Progenitor cell of endocrine pancreas (in vitro differentiated cells): ENCODE data around the gene SDSL. TPM values are rescaled to one million over a fixed set of nuclear protein-coding genes. Genes with fewer than 3 reads are reported as not detected.

ENCODE experiments used
- DNase-seq: peaks from one replicate; pipeline ENCODE4 v3.0.0; 2021; ENCODE audit warnings: low spot score; ENCODE audit not compliant: unreplicated experiment
- H3K27ac Mint-ChIP-seq: 2 replicates; pipeline ENCODE4 v1.8.0; 2021; ENCODE audit warnings: mild to moderate bottlenecking, moderate library complexity, mixed read lengths
- H3K27me3 Mint-ChIP-seq: 2 replicates; pipeline ENCODE4 v1.8.0; 2021; ENCODE audit warnings: mixed read lengths
- H3K36me3 Mint-ChIP-seq: 2 replicates; pipeline ENCODE4 v1.8.0; 2022; ENCODE audit warnings: mixed read lengths; ENCODE audit not compliant: insufficient read depth
- H3K4me1 Mint-ChIP-seq: 2 replicates; pipeline ENCODE4 v1.8.0; 2021; ENCODE audit warnings: low read depth, mixed read lengths
- H3K4me3 Mint-ChIP-seq: 2 replicates; pipeline ENCODE4 v1.8.0; 2021; ENCODE audit warnings: low read depth, mild to moderate bottlenecking, moderate library complexity, mixed read lengths
- H3K9me3 Mint-ChIP-seq: 2 replicates; pipeline ENCODE4 v1.8.0; 2021; ENCODE audit warnings: low read depth, mixed read lengths
- total RNA-seq: library from RNA; stranded (reverse); gene quantifications from 2 replicates; pipeline ENCODE4 v1.2.1, GENCODE V29; 2021
- TF ChIP-seq, protein P1 (sequence below): fragments of 200-600 bp; sonication (generic); IDR thresholded peaks from one replicate; pipeline ENCODE4 v1.5.0; 2021; ENCODE audit warnings: antibody characterized with exemption, mild to moderate bottlenecking; ENCODE audit not compliant: unreplicated experiment

SDSL gene
- total RNA-seq, 1 donor from 2014 or later = 17.2 TPM

DNA sequence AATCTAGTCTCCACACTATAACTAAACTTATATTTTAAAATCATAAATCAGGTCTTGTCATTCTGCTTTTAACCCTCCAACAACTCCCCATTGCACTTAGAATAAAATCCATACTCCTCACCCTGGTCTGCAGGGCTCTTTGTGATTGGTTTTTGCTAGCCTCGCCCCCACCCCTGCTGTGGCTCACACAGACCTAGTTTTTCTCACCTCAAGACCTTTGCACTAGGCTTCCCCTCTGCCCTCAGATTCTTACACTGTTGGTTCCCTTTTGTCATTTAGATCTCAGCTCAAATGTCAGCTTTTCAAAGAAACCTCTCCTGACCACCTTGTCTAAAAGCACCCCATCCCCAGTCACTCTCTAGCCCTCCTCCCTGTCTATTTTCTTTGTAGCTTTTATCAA lies 60.2 kb downstream of the SDSL start:
- no peak overlapping the region for H3K27ac Mint-ChIP-seq

DNA sequence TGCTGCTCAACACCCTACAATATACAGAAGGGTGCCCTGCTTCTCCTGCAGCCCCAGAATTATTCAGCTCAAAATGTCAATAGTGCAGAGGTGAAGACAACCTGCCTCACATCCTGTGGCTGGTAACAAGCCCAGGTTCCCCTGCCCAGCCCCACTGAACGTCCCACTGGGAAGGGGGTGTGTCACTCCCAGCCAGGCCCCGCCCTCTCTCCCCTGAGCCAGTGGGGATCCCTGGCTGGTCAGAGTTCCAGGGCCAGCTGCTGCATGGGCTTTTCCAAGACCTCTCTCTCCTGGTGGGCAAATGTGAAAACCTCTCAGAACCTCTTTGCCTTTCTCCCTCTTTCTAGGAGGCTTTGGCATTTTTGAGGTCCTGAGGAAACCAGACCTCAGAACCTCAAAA lies 63.1 kb downstream of the SDSL start:
- Mint-ChIP-seq H3K36me3 (no peaks in the 10 kb centered on the region), H3K27me3 (peaks cover 100% of the 10 kb centered on the region), H3K27ac (no peak overlapping the region), H3K4me3 (no peak overlapping the region), H3K9me3 (no peaks in the 10 kb centered on the region), H3K4me1 (no peaks in the 10 kb centered on the region)
- TF ChIP-seq, protein P1, sequence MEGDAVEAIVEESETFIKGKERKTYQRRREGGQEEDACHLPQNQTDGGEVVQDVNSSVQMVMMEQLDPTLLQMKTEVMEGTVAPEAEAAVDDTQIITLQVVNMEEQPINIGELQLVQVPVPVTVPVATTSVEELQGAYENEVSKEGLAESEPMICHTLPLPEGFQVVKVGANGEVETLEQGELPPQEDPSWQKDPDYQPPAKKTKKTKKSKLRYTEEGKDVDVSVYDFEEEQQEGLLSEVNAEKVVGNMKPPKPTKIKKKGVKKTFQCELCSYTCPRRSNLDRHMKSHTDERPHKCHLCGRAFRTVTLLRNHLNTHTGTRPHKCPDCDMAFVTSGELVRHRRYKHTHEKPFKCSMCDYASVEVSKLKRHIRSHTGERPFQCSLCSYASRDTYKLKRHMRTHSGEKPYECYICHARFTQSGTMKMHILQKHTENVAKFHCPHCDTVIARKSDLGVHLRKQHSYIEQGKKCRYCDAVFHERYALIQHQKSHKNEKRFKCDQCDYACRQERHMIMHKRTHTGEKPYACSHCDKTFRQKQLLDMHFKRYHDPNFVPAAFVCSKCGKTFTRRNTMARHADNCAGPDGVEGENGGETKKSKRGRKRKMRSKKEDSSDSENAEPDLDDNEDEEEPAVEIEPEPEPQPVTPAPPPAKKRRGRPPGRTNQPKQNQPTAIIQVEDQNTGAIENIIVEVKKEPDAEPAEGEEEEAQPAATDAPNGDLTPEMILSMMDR = no peak
- DNase-seq = no peak

More for the DNA sequence above, 60.2 kb downstream of the SDSL start:
- H3K27me3 Mint-ChIP-seq = peaks cover 99% of the 10 kb centered on the region
- DNase-seq = no peak
- H3K9me3 Mint-ChIP-seq = no peaks in the 10 kb centered on the region
- H3K36me3 Mint-ChIP-seq = no peaks in the 10 kb centered on the region
- H3K4me3 Mint-ChIP-seq = no peak overlapping the region
- no peaks in the 10 kb centered on the region for H3K4me1 Mint-ChIP-seq
- TF ChIP-seq, protein P1 = no peak

DNA sequence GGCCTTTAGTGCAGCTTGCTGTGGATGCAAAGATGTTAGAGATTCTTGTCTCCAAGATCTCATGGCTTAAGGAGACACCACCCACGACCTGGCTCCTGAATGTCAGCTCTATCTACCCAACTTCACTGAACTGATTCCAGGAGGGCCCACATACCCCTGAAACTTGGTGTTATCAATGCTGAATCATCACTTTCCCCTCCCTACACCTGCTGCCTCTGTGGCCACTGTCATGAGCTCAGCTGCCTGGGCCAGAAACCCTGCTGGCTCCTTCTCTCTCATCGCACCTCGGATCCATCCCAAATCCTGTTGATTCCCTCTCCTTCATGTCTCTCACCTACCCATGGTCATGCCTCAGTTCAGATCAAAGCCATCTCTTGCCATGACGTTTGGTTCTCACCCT lies 64.5 kb downstream of the SDSL start:
- no peak for DNase-seq
- no peak overlapping the region for H3K27ac Mint-ChIP-seq
- H3K9me3 Mint-ChIP-seq = peaks cover 6% of the 10 kb centered on the region
- H3K4me3 Mint-ChIP-seq = no peak overlapping the region
- peaks cover 100% of the 10 kb centered on the region for H3K27me3 Mint-ChIP-seq
- no peaks in the 10 kb centered on the region for H3K36me3 Mint-ChIP-seq
- no peaks in the 10 kb centered on the region for H3K4me1 Mint-ChIP-seq
- TF ChIP-seq, protein P1 = no peak

Other genes with a start within 250 kb of the SDSL start
- 61.5 and 66.1 TPM in 2 replicates for gene DDX54, start 236.9 kb upstream of the SDSL start, total RNA-seq
- gene RITA1, start 236.7 kb upstream of the SDSL start, total RNA-seq = 15.6 and 16.2 TPM in 2 replicates
- gene TPCN1, start 200.9 kb upstream of the SDSL start, total RNA-seq = 32.1 and 34.1 TPM in 2 replicates
- gene SLC8B1, start 87.3 kb upstream of the SDSL start, total RNA-seq = 9.8 and 11.0 TPM in 2 replicates
- 47.7 and 48.0 TPM in 2 replicates for gene PLBD2, start 63.8 kb upstream of the SDSL start, total RNA-seq
- gene SDS, start 18.5 kb upstream of the SDSL start, total RNA-seq = not detected in 2 replicates
- gene LHX5, start 49.5 kb downstream of the SDSL start, total RNA-seq = 0.41 and 0.78 TPM in 2 replicates